Loucy (cell line): ENCODE results near the gene EXOC8.

Source experiments
- H2AFZ ChIP-seq: fragments of 200-600 bp; sonication (generic); 2 replicates; pipeline ENCODE4 v1.6.0; 2016; ENCODE audit warnings: antibody characterized with exemption, mild to moderate bottlenecking, low read length, moderate library complexity
- H3F3A ChIP-seq: fragments of 200-600 bp; 2 replicates; pipeline ENCODE4 v1.6.0; 2016; ENCODE audit warnings: antibody characterized with exemption, low read depth, mild to moderate bottlenecking
- H3K27me3 ChIP-seq: fragments of 200-600 bp; sonication (generic); 2 replicates; pipeline ENCODE4 v1.6.1; 2014; ENCODE audit warnings: low read length, mild to moderate bottlenecking; ENCODE audit not compliant: insufficient read depth, poor library complexity, severe bottlenecking
- H3K36me3 ChIP-seq: fragments of 200-600 bp; sonication (generic); 2 replicates; pipeline ENCODE4 v1.6.1; 2016; ENCODE audit warnings: low read length; ENCODE audit not compliant: insufficient read depth
- H3K4me1 ChIP-seq: fragments of 200-600 bp; sonication (generic); 2 replicates; pipeline ENCODE4 v1.5.1; 2014; ENCODE audit warnings: low read length, mild to moderate bottlenecking; ENCODE audit not compliant: insufficient read depth, poor library complexity, severe bottlenecking
- H3K4me2 ChIP-seq: fragments of 200-600 bp; sonication (generic); 2 replicates; pipeline ENCODE4 v1.6.0; 2014; ENCODE audit warnings: antibody characterized with exemption, low read length, low read depth, mild to moderate bottlenecking; ENCODE audit not compliant: poor library complexity, severe bottlenecking
- H3K4me3 ChIP-seq: fragments of 200-600 bp; sonication (generic); 2 replicates; pipeline ENCODE4 v1.5.1; 2014; ENCODE audit warnings: low read length, mild to moderate bottlenecking, mixed read lengths; ENCODE audit not compliant: poor library complexity, severe bottlenecking
- H3K79me2 ChIP-seq: fragments of 200-600 bp; sonication (generic); 2 replicates; pipeline ENCODE4 v1.6.1; 2014; ENCODE audit warnings: low read length; ENCODE audit not compliant: insufficient read depth
- H3K9ac ChIP-seq: fragments of 200-600 bp; sonication (generic); 2 replicates; pipeline ENCODE4 v1.6.0; 2014; ENCODE audit warnings: mild to moderate bottlenecking, low read depth, low read length, moderate library complexity; ENCODE audit not compliant: poor library complexity, severe bottlenecking
- H3K9me2 ChIP-seq: fragments of 200-600 bp; sonication (generic); replicated peaks from 2 replicates; pipeline ENCODE4 v1.6.1; 2016; ENCODE audit warnings: low read depth, low read length, mixed read lengths
- H3K9me3 ChIP-seq: fragments of 200-600 bp; sonication (generic); 2 replicates; pipeline ENCODE4 v1.6.1; 2014; ENCODE audit warnings: mild to moderate bottlenecking, antibody characterized with exemption, low read length, low read depth; ENCODE audit not compliant: insufficient read depth
- H4K20me1 ChIP-seq: fragments of 200-600 bp; sonication (generic); 2 replicates; pipeline ENCODE4 v1.6.0; 2014; ENCODE audit warnings: antibody characterized with exemption, low read length, mild to moderate bottlenecking; ENCODE audit not compliant: insufficient read depth, poor library complexity, severe bottlenecking
- CTCF ChIP-seq: fragments of 200-600 bp; sonication (generic); conservative IDR thresholded peaks from 2 replicates; pipeline ENCODE4 v1.5.1; 2014; ENCODE audit warnings: mild to moderate bottlenecking, antibody characterized with exemption, low read length
- EZH2phosphoT487 ChIP-seq: fragments of 200-600 bp; IDR thresholded peaks from 2 replicates; pipeline ENCODE4 v1.6.1; 2018; ENCODE audit warnings: antibody characterized with exemption, mild to moderate bottlenecking, moderate library complexity, borderline replicate concordance

EXOC8 gene

GRCh38 chr1:231359113-231359512 is 21.5 kb upstream of the EXOC8 start:
- H3K9ac ChIP-seq, result no peak overlapping the region

GRCh38 chr1:231357831-231358354 is 20.2 kb upstream of the EXOC8 start:
- Histone ChIP-seq H3F3A (no peaks in the 10 kb centered on the region), H3K27me3 (no peaks in the 10 kb centered on the region), H3K36me3 (peaks cover 6% of the 10 kb centered on the region; the same call in 1 of the 2 replicates), H3K79me2 (no peaks in the 10 kb centered on the region), H4K20me1 (no peaks in the 10 kb centered on the region), H3K4me2 (no peak overlapping the region), H3K9me2 (no peaks in the 10 kb centered on the region), H3K4me3 (no peak overlapping the region), H3K4me1 (no peaks in the 10 kb centered on the region), H3K9ac (no peak overlapping the region), H2AFZ (no peak overlapping the region), H3K9me3 (no peaks in the 10 kb centered on the region)
- TF ChIP-seq EZH2phosphoT487 (no peak), CTCF (peak; percentile 84)

More at GRCh38 chr1:231359113-231359512, 21.5 kb upstream of the EXOC8 start:
- Histone ChIP-seq H2AFZ (no peak overlapping the region), H3F3A (no peaks in the 10 kb centered on the region), H3K9me3 (no peaks in the 10 kb centered on the region), H3K4me3 (no peak overlapping the region), H3K4me2 (no peak overlapping the region), H3K27me3 (no peaks in the 10 kb centered on the region), H3K4me1 (no peaks in the 10 kb centered on the region), H3K9me2 (no peaks in the 10 kb centered on the region), H4K20me1 (no peaks in the 10 kb centered on the region), H3K36me3 (no peaks in the 10 kb centered on the region), H3K79me2 (no peaks in the 10 kb centered on the region)
- TF ChIP-seq CTCF, result no peak
- no peak for TF ChIP-seq EZH2phosphoT487

- TF ChIP-seq CTCF (no peak), EZH2phosphoT487 (no peak)
- H3F3A ChIP-seq, result no peaks in the 10 kb centered on the region
- H3K4me3 ChIP-seq, result no peak overlapping the region
- no peaks in the 10 kb centered on the region for H3K27me3 ChIP-seq
- no peaks in the 10 kb centered on the region for H3K9me3 ChIP-seq
- H2AFZ ChIP-seq, result no peak overlapping the region
- H3K4me2 ChIP-seq, result no peak overlapping the region
- no peak overlapping the region for H3K9ac ChIP-seq
- no peaks in the 10 kb centered on the region for H3K79me2 ChIP-seq
- H3K4me1 ChIP-seq, result no peaks in the 10 kb centered on the region
- H3K36me3 ChIP-seq, result peaks cover 12% of the 10 kb centered on the region; the same call in 1 of the 2 replicates
- no peaks in the 10 kb centered on the region for H4K20me1 ChIP-seq
- H3K9me2 ChIP-seq, result no peaks in the 10 kb centered on the region
Measured at GRCh38 chr1:231357187-231357772, 19.6 kb upstream of the EXOC8 start.
